HG03025 (cell line): ENCODE data around the gene ASTN2.
A peak's percentile ranks its signal among the peaks of the same experiment; 100 is the strongest.

ENCODE experiments used
- ATAC-seq: cut with Tn5 transposase; IDR thresholded peaks from one replicate; pipeline ENCODE4 v1.9.1; 2021; ENCODE audit warnings: mild to moderate bottlenecking, moderate library complexity; ENCODE audit not compliant: unreplicated experiment, low FRiP score

ASTN2 gene

DNA sequence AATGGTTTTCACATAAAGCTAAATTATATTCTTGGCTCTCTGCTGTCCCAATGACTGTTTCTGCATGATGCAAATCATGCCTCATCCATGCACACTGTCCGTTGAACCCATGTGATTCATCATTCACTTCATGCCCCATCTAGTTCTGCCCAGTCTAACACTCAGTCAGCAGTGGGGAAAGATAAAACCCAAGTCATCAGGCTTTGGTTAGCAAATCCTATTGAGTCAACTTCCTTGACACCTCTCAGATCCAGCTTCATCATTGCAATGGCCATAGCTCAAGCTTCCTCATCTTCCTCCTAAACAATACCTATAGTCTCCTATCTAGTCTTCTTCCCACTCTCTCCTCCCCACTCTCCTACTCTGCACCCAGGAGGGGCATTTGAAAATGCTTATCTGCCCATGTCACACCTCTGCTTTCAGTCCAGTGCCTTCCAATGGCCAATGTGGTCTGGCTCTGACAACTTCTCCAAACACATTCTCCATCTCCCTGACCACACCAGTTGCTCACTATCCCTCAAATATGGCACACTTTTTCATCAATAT, 993.8 kb downstream of the ASTN2 start:
- no peak for ATAC-seq

DNA sequence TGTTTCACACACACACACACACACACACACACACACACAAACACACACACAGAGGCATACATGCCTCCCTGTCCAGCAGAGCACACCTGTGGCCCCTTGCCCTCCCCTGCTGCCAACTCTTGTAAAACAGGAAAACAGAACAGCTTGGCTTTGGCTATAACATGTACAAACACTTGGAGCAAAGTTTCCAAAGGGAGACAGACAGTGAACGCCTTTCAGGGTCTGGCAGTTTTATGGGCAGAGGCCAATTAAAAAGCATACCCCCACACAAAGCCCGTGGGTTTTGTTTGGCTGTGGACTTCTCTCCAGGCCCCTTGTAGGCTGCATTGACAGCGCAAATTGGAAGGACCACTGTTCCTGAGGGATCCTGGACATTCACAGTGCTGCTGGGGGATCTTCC, 995.7 kb downstream of the ASTN2 start:
- ATAC-seq = no peak

DNA sequence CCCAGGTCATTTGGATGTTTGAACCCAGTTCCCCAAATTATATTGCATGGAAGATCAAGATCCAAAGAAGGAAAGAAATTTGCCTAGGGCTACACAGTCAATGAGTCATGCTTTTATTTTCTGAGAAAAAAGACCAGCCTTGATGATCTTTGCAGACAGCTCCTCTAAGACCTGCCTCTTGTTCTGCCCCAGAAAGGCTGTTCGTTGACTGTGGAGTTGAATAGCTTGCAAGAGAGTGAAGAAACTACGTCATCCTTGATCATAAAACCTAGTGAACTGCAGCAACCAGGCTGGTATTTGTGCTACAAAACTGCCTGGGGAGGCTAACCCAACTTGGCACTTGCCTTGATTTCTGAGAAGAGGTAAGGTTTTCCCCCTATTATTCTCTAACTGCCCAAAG, 997.4 kb downstream of the ASTN2 start:
- ATAC-seq = no peak

DNA sequence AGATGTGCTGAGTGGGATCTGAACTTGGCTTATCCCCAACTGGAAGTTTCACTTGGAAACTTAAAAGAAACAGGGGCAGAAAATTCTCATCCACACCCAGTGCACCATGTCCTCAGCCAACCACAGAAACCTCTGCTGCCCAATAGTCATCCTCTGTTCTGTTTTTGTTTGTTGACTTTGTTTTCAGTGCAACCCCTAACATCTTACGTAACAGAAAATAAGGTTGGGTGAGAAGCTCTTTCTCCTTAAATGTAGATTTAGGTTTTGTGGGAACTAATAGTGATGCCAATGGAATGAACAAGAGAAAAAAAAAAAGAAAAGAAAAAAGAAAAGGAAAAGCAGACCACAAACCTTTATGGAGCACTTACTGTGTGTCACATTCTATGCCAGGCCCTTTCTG, 998.4 kb downstream of the ASTN2 start:
- no peak for ATAC-seq

DNA sequence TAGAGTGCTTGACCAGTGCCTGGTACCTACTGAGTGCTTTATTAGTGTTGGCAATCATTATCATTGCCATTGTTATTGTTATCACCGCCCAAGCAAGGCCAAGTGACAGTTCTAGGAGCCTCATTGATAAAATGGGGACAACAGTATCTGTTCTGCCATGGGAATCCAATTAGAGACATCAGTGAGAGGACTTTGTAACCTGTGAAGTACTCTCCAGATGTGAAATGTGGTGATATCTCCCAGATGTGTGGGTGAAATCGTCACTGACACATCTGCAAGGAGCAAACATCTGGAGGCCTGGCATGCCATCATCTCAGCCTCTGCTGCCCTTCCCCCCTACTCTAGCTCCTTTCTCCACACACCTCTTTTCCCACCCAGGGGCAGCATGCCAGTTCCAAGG, 1000.5 kb downstream of the ASTN2 start:
- ATAC-seq = no peak

DNA sequence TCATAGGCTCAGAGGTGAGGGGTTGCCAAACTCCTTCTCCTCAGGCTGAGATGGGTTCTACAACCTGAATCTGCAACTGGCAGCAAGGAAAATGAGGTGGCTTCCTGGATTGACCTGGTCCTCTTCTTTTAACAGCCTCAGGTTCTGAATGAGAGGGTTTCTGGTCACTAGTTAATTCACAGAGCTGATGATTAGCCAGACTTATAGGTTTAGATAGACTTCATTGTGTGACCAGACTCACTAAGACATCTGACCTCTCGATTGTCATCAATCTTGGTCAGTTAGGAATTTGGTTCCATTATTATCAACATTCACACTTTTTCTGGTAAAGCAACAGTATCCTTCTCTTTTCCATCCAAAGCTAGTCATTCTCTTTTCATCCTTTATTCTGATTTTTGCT, 1003.4 kb downstream of the ASTN2 start:
- ATAC-seq = no peak

DNA sequence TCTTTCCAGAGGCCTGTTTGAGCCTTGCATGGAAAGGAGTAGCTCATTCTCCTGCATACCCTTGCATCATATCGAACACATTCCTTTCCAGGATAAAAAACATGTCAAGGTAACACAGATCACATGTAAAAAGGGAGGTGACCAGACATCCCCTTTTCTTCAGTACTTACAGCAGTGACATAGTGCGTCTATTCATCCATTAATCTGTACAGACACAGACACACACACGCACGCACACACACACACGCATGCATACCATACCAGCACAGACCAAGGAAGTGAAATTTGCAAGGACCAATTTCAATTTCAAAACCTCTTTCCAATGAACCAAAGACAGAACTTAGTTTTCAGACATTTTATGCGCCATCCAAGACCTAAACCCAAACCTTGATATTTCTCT, 1005.2 kb downstream of the ASTN2 start:
- ATAC-seq = no peak

DNA sequence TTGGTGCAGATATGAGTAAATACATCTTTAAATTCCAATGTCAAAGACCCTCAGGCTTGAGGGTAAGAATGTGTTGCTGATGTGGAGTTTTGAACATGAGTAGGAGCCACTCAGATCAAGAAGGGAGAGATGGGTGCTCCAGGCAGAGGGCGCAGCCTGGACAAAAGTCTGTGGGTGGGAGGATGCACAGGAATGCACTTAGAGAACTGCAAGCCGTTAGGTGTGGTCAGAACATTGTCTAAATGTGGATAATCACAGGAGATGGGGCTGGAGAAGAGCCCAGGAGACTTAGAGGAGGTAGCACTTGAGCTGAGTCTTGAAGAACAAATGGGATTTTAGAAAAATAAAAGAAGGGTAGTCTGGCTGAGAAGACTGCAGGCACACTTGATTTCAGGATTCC, 1005.7 kb downstream of the ASTN2 start:
- no peak for ATAC-seq

DNA sequence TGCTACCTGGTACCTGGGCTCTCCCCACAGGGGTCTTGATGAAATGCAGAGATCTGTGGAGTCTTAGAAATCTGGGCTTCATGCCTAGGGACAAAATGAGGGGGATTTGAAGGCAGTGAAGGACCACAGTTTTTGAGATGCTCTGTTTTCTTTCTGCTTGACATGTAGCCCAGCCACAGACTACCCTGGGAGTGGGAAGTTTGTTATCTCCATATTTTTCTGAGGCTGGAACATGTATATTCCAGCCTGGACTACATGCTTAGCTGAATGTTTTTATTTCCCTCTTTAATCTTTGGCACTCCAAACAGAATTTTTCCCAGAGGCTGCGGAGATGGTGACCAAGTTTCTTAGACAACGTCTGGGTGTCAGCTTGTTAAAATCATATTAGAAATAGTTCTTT, 1008.4 kb downstream of the ASTN2 start:
- no peak for ATAC-seq

DNA sequence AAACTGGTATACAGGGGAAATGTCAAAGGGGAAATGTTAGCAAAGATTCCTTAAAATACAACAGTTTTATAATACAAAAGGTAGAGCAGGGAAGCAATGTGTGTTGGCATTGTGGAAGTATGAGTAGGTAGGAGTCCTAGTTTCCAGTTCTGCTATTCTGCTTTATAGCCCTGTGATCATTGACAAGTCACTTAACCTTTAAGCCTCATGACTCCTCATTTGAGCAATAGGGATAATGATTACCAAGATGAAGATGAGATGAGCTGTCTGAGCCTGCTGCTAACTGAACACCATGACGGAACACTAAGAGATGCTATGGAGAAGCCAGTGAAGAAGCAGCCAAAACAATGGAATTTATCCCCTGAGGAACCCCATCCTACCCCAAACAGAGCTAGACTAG, 1009.5 kb downstream of the ASTN2 start:
- no peak for ATAC-seq

DNA sequence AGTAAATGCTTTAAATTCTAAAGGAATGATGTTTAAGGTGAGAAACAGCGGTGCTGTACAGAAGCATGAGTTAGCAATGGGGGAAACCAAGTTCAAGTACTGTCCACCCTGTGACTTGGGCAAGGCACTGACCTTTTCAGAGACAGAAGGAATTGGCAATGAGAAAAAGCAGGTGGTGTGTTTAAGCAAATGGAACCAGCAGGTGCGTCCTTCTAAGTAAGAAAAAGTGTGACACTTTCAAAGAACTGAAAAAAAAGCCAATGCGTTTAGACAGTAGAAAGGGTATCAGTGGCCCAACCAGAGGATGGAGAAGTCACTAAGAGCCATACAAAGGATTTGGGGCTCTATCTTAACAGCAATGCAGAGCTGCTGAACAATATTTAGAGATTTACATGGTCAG, 1010.6 kb downstream of the ASTN2 start:
- no peak for ATAC-seq

DNA sequence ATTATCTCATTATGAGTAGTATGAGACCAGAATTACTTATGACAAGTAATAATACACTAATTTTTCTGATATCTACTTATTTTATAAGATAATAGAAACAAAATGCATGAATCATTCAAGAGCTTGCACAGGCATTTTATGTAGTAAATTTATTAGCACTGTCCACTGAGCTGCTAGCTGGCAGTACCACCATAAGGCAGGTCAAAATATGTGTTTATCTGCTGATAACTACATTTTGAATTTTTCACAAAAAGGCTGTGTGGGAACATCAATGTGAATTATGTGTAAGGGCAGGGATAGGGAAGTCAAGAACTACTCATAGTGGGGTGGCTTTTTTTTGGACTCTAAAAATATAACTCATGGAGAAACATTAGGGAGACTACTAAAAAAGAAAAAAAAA, 1011.7 kb downstream of the ASTN2 start:
- ATAC-seq = no peak

DNA sequence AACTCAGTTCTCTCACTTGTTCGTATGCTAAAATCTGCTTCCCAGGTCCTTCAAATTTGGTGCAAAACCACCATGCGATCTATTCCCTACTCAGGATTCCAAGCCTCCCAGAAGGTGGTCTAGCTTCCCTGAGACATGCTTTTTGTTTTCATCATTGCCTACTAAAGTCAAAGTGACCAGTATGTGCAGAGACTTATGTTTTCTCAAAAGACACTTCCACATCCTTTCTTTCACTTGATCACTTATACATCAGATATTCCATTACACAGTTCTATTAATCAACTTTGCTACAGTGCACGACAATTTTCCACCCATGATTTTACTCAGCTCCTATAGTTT, 1019.2 kb downstream of the ASTN2 start:
- no peak for ATAC-seq

DNA sequence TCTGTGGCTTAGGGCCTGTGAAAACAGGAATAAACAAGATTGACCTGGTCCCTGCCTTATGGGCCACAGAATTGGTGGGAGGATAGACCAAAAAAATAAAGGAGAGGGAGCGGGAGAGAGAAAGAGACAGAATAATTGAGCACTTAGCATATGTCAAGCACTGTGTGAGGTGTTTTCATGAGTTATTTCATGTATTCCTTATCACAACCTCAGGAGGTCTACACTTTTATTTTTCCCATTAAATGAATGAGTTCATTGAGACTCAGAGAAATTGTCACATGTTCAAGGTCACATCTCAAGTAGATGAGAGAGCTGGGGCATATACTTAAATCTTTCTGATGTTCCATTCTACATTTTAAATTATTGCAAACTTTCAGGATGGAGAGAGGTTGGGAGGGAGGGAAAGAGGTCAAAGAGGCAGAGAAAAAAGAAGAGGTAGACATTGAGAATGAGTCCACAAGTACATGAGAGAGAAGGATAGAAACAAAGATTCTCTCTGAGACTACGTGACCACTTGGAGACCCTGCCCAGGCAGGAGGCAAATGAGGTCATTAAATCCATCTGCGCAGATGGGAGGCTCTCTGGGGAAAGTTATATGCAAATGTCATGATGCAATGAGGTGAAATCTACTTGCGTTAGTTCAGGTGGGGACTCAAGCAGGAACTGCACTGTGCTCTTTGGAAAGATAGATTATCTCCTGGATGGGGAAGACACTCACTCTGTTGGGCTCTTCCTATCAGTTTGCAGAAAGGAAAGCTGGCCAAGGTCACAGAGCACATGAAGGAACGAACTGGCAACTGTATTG, 1019.8 kb downstream of the ASTN2 start:
- ATAC-seq = no peak

DNA sequence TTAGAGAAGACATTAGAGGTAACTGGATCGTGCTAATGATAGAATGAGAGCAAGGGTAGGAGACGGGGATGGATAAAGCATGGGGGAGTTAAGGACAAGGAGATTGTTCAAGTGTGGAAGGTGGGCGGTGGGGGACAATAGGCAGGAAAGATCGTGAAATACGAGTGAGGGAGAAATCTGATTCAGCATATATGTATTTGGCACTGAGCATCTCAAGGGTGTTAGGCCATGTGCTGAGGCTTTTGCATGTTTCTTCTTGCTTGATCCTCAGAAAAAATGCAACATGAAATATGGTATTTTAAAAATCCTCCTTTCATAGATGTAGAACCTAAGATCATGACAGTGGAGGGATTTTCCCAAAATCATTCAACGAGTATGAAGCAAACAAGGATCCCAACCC, 1020.8 kb downstream of the ASTN2 start:
- ATAC-seq = no peak

DNA sequence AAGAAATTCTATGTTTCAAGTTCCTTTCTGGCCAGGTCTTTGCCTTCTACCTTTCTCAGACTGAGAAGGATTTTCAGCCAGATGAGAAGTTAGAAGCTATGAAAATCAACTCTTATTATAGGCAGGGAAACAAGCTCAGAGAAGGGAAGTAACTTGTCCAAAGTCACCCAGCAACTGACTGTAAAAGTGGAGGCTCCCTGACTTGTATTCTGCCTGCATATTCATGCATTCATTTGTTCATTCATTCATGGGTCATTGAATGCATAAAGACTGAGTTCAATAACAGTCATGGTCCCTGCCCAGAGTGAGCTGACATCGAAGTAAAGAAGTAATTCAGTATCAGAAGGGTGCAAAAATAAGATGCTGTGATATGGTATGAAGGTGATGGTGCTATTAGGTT, 1021.7 kb downstream of the ASTN2 start:
- ATAC-seq = no peak

DNA sequence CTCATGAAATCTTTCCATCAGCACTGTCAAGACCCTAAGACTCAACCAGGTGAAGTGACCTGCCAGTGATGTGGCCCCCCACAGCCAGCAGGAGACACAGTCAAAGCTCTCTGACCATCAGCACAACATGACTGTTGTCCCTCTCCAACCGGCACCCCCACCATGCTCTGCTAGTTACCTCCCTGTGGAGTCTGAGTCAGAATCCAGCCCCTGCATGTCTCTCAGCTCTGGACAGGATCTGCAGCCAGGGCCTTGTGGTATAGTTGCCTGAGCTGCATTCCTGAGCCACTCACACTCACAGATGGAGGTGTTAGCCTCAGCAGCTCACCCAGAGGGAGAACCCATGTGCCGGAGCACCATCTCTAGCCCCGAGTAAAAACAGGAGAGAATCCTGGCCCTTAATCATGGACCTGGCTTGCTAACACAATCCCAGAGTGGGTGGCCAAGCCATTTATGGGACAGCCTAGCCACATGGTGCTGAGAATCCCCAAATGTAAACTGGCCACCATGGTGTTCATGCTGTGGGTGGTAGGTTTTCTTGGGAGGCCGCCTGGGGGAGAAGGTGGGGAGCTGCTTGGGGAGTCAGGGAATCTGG, 1023.5 kb downstream of the ASTN2 start:
- peak; percentile 2 for ATAC-seq

DNA sequence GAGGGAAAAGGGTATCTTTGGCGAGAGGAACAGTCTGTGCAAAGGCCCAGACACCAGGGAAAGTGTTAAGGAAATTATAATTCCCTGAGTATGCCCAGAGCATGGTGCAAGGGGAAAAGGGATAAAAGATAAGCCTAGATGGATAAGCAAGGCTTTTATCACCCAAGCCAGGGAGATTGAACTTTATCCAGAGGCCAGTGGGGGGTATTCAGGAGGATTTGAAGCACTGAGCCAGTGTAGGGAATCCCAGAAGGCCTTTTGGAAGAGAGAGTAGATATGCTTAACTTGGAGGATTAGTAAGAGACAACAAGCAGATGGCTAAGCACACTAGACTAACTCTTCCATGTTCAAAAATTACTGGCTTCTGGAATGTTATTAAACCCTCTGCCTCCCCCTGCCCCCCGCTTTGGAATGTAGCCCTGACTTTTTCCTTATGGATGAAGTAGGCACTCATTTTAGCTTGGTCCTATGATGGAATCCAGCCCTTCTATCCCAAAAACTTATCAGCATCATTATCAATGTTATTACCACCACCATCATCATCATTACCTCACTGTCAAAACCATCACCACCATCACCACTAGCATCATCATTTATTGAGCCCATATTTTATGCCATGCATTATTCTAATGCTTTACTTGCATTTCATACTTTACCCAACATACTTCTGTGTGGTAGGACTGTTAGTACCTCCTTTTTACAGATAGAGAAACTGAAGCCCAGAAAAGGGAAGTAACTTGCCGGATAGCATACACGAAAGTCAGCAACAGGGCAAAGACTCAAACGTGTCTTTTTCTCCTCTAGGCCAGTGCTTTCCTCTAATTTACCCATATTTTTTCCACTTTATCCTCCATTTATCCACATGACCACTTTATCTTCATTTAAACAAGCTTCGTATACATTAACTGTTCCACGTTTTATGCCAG, 1024.3 kb downstream of the ASTN2 start:
- ATAC-seq = peak; percentile 84

DNA sequence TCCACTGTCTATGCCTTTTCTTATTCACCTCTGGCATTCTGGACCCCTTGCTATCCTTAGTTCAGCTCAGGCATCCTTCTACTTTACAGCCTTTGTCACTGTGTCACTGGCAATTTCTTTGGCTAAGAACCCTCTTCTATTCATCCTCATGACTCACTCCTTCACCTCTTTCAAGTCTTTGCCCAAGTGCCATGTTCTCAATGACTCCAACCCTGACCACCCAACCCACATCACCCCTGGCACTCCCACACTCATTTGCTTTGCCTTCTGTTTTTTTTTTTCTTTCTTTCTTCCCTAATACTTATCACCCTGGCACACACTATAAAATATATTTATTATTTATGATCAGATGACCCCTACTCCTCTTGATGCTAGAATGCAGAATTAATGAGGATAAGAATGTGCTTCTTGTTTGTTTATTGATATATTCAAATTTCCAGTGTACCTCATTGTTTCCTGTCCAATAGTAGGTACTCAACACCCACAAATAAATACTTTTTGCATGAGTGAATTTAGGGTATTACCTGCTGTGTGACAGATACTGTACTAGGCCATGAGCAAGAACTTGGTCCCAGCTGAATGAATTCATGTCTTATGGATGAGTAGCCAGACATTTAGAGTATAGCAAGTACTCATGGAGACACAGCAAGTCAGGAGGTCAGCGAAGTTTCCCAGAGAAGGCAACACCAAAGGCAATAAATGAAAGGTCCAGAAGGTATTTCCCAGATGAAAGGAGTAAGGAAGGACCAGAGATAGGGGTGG, 1025.1 kb downstream of the ASTN2 start:
- no peak for ATAC-seq

DNA sequence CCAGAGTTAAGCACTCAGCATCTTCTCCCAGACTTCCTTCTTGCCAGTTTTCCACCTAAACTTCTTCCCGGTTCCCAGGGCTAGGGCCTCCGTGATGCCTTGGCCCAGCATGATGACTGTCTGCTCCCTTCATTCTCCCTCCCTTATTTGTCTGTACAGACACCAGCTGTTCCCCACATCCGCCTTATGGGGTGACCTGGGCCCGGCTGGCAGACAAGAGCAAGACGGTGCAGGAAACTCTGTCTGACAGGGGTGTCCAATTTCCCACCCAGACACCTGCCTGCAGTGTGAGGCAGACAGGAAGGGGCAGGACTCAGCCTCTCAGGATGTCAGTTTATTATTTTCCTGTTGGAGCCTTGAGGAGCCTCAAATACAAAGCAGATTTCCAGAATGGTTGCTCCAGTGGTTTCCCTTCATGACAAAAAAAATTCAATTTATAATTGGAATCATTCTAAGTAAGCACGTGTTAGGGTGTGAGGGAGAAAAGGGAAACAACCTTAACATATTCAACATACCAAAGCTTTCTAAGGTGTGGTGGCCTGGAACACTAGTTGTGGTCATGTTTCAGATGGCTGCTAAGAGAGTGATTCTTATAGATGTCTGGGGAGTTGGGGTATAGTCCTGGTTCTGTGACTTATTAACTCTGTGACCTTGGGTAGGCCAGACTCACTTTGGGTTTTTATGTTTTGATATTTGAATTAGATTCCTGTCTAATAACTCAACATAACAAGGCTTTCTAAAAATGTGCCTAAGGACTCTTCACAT, 1026.7 kb downstream of the ASTN2 start:
- ATAC-seq = no peak
